Measurements from ENCODE around the gene FCHO1.

DNA sequence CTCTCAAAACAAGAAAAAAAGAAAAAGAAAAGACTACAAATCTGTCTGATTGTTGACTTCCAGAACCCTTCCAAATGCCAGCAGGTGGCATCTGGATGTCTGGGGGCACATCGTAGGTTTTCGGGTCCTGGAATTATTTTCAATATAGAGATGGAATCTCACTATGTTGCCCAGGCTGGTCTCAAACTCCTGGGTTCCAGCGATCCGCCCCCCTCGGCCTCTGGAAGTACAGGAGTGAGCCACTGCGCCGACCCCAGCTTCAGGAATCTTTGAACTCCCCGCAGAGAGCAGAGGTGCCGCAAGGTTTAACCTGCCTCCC lies 43.1 kb downstream of the FCHO1 start:
- TF ChIP-seq, protein P1, sequence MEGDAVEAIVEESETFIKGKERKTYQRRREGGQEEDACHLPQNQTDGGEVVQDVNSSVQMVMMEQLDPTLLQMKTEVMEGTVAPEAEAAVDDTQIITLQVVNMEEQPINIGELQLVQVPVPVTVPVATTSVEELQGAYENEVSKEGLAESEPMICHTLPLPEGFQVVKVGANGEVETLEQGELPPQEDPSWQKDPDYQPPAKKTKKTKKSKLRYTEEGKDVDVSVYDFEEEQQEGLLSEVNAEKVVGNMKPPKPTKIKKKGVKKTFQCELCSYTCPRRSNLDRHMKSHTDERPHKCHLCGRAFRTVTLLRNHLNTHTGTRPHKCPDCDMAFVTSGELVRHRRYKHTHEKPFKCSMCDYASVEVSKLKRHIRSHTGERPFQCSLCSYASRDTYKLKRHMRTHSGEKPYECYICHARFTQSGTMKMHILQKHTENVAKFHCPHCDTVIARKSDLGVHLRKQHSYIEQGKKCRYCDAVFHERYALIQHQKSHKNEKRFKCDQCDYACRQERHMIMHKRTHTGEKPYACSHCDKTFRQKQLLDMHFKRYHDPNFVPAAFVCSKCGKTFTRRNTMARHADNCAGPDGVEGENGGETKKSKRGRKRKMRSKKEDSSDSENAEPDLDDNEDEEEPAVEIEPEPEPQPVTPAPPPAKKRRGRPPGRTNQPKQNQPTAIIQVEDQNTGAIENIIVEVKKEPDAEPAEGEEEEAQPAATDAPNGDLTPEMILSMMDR (conservative IDR thresholded peaks at IDR 0.05; ENCODE audit: low read length), result no peak
- no peak for TF ChIP-seq EZH2phosphoT487 (IDR thresholded peaks at IDR 0.05; ENCODE audit: borderline replicate concordance, low read depth, low read length)

Data from OCI-LY7 (cell line).